ENCODE results near the gene FIBCD1.

FIBCD1 gene

DNA sequence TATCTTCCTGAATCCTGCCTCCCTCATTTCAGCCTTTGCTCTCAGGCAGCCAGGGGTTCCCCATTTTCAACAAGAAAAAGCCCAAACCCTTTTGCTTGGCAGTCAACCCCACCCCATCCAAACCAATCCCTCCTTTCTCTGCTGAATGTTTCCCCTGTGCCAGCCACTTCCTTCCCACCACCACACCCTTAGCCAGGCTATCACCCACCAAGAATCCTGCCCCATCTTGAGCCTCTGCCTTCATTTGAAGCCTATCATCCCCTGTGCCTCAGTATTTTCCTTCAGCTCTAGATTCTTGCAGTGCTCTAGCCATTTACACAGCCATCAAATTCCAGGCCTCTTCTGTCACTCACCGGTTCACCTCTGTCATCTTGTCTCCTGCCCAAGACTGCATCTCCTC lies 15.3 kb upstream of the FIBCD1 start:
- no peak for DNase-seq

DNA sequence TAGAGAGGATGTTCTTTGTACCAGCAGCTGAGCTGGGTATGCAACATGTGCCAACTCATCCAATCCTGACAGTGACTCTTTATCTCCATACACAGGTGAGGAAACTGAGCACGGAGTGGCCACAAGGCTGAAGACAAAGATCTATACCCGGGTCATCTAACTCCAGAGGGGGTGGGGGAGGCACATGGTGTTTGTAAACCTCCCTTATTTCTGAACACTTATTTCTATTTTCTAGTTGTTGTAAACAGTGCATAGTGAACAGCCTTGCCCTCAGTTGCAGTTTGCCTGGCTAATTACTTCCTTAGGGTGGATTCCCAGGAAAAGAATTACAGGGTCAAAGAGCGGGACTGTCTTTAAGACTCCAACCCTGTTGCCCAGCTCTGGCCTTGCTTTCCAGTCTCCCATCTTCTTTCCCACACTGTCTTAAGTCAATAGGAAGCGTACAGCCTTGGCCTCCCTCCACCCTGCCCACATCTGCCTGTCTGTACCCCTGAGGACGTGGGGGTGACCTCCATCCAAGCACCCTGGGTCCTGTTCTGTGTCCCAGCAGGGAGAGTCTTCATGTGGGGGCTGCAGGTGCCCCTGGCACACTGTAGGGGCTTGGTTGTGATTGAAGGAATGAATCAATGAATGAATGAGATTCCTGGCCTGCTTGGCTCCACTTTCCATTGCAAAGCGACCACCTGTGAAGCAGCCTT lies 13.2 kb upstream of the FIBCD1 start:
- no peak for DNase-seq

DNA sequence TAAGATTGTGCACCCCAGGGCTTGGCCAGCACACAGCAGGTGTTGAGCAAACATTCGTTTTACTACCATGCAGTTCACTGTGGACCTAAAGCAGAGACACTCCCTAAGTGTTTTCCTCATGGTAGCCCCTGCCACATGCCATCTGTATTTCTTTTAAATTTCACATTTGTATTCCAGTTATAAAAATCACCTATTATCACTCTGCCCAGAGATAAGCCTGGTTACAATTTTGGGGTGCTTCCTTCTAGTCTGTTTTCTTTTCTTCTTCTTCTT lies 10.9 kb upstream of the FIBCD1 start:
- DNase-seq = no peak

DNA sequence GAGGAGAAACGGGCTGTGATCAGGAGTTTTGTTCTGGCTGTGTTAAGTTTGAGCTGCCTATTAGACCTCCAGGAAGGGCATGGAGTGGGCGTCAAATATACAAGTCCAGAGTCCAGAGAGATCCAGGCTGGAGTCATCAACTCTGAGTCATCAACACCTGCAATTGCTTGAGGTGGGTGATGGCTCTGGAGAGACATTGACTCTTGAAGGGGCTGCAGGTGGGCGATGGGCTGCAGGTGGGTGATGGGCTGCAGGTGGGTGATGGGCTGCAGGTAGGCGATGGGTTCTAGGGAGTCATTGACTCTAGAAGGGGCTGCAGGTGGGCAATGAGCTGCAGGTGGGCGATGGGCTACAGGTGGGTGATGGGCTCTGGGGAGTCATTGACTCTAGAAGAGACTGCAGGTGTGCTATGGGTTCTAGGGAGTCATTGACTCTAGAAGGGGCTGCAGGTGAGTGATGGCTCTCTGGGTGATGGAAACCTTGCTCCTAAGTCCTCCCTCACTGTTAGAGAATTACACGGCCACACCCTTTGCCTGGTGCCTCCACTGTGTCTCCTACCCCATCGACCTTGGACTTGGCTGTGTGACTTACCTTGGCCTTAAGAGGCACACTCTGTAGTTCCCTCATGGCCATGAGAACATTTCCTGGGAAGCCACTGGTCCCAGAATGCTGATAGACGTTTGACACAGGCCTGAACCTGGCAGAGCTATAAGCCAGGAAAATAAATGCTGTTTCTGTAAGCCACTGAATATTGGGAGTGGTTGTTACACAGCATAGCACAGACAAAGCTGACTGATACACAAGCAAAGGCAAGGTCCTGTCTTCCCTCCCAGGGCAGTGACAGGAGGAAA lies 10.4 kb upstream of the FIBCD1 start:
- no peak for DNase-seq

DNA sequence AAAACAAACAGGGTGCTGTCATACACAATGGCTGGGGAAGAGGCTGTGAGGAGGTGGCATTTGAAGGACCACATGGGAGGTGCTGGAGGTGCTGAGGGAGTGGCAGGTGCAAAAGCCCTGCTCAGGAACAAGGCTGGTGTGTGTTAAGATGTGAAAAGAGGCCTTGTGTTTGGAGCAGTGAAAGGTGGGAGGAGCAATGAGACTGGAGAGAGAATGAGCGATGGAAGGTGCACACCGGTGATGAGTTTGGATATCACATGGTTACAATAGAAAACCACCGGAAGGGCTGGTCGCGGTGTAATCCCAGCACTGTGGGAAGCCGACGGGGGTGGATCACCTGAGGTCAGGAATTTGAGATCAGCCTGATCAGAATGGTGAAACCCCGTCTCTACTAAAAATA lies 9.2 kb upstream of the FIBCD1 start:
- DNase-seq = no peak

DNA sequence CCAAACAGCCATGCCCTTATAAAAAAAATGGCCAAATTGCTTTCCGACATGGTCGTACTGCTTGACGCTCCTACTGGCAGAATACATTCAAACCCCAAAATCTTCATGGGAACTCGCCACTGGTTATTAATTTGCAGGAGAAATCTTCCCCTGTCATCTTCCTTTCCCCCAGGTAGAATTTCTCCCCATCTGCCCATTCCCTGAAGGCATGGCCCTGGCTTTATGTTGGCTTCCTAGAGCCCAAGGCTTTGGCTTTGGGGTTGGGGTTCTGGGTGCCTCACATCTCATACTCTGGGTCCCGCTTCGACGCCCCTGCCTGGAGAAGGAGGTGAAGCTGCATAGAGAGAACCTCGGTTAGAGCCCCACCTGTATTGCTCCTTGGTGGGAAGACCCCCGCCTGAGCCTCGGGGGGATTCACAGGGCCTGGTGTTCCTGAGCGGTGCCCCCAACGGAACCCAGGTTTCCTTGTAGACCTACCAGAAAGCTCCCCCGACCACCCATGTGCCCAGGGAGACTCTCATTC lies 8.6 kb upstream of the FIBCD1 start:
- DNase-seq = no peak

DNA sequence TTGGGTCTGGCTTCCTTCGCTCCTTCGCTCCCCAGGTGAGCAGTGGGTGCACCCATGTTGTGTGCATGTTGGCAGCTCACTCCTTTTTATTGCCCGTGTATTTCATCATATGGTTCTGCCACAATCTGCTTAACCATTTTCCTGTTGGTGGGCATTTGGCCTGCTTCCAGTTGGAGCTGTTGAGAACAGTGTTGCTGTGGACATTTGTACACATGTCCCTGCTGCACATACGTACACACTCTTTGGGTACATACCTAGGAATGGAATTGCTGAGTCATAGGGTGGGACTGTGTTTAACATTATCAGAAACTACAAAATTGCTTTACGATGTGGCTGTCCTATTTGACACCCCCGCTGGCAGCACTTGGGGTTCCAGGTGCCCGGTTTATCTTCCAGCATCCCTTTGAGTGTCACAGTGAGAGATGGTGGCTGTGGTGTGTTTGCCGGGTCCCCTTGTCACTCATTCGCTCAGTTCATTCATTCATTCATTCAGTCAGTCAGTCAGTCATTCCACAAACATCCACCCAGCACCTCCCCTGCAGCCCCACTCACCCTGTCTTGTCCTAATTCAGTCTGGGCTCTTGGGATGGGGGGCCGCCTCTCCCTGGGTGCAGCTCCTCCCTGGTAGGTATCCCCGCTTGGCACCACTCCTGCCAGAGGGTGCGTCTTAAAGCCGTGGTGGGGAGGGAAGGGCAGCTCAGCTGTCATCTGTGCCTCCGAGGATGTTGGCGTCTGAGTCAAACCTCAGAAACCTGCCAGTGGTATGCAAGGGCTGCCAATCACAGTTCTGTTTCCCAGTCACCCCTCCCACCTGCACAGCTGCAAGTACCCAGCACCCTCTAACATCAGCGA lies 7.9 kb upstream of the FIBCD1 start:
- no peak for DNase-seq

DNA sequence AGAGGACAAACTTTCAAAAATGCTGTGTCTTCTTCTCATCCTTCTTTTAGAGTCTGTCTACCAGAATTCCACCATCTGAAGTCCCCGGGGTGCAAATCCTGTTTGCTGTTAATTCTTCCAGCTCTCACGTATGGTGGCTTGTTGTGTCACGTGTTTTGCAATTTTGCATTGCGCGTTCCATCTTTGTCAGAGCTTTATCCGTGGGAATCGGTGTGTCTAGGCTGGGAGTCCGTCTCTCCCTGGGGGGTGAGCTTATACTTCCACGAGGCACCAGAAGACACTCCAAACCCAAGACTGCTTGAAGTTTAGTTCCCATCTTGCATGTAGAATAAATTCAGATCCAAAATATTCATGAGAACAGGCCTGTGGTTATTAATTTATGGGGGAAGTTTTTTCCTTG lies 6.1 kb upstream of the FIBCD1 start:
- no peak for DNase-seq

DNA sequence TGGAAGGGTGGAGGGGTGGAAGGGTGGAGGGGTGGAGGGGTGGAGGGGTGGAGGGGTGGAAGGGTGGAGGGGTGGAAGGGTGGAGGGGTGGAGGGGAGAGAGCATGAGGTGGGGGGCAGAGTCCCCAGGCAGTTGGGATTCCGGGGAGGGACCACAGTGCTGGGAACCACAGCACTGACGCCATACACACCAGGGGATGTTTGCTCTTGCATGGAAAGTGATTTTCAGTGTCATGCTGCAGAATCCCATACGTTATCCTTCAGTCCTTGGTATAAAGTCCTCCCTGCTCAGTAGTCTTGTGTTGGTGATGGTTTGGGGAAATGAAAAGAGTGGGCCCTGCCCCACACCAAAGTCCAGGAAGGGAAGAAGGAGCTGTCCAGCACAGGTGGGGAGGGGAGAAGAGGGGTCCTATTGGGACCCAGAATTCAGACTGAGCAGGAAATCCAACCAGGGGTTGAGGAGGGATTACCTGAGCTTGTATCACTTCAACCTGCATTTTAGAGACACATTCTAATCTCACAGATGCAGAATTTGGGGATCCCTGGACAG lies 5.5 kb upstream of the FIBCD1 start:
- no peak for DNase-seq

DNA sequence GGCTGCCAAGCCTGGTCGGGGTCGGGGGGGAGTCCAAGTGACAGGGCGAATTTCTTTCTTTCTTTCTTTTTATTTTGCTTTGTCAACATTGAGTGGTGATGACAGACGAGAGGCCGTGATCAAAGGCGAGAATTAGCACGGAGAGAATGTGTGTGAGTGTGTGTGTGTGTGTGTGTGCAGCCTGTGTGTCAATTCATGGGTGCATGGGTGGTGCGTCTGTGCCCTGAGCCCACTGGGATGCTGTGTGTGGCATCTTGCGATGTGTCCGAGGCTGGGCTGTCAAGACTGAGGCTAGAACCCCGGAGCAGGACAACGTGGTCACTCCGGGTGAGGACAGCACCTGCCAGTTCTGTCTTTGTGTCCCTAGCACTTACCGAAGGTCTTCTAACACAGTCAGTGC lies 4.7 kb upstream of the FIBCD1 start:
- DNase-seq = no peak

DNA sequence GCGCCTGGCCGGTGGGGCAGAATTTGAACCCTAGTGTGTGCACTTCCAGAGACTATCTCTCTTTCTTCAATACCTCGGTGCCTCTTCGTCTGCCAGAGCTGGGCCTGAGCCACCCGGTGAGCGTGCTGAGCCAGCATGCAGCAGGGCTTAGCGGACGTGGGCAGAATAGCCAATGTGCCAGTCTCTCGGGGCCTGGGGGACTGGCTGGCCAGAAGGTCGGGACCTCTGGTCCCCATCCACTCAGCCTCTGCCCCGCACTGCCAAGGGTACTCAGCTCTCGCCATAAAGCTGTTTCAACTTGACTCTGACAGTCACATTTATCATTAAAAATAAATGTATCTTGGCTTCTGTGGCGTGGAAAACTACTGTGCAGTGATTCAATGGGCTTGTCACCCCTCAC lies 4.2 kb upstream of the FIBCD1 start:
- no peak for DNase-seq

DNA sequence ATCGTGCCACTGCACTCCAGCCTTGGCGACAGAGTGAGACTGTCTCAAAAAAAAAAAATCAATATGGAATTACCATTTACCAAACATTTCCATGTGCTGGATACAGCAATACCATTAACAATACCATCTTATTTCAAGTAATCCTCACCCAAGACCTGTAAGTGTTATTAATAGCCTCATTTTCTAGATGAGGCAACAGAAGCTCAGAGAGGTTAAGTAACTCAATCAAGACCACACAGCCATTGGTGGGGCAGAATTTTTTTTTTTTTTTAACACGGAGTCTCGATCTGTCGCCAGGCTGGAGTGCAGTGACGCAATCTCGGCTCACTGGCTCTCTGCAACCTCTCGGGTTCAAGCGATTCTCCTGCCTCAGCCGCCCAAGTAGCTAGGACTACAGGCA lies 3.6 kb upstream of the FIBCD1 start:
- no peak for DNase-seq

DNA sequence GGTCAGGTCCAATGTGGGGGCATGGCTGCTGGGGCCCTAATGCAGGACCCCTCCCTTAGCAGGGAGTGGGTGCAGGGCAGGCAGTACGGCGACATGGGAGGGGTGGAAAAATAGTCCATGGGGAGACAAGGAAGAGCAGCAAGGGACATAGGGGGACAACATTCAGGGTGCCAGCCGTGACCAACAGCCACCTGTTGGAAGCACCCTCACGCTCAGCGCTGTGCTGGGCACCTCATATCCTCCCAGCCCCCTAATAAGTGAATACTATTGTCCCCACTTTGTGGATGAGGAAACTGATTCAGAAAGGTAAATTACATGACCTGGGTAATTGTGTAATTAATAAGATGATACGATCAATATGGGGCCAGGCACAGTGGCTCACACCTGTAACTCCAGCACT lies 3.0 kb upstream of the FIBCD1 start:
- no peak for DNase-seq

DNA sequence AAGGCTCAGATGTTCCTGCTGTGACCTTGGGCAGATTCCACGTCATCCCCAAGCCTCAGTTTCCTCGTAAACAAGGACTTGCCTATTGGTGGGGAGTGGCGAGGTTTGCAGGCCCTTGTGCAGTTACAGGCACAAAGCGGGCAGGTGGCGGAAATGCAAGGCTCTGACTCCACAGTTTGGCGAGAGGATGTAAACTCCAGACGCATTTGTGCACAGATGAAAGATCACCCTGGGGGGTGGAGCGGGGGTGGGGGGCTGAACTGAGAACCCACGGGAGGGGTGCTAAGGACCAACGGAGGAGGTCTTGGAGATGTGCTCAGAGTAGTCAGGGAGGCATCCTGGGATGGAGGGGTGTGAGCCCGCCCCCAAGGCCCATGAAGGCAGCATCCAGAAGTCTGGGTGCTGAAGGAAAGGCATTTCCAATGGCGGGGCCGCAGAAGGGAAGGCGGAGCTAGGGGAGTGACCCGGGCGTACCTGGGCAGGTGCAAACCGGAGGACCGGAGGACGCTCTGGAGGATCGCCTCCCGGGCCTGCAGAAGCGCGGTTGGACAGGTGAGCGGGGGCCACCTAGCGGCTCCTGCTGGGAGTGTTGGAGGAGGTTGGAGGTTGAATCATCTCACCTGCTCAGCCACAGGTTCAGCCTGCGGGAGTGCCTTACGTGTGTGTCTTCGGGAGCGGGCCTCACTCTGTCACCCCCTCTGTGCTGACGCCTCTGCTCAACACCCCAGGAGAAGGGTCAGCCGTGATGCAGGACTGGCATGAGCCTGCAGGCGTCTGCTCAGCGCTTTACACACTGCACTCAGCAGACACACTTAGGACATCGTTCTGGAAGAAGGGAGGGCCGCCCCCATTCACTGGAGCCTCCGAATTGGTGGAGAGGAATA lies 1.9 kb upstream of the FIBCD1 start:
- no peak for DNase-seq

DNA sequence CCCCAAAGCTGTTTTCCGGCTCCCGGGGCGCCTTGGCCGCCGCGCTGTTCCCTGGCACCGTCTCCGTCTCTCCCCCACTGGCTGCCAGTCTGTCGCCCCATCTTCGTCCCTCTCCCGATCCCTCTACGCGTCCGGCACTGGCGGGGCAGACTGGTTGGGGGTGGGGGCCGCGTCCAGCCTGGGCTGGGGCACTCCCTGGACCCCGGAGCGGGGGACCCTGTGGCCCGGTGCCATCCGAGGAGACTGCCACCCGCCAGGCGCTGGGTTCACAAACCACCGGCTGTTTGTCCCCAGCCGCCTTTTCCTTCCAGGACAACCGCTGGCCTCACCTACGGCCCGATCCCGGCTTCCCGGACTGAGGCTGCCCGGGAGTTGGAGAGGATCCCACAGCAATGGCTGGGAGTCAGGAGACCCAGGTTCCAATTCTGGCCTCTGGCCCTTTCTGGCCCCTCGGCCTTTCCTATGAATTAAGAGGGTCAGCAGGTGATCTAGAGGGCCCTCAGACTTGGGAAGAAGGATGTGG lies 1.0 kb upstream of the FIBCD1 start:
- DNase-seq = no peak

DNA sequence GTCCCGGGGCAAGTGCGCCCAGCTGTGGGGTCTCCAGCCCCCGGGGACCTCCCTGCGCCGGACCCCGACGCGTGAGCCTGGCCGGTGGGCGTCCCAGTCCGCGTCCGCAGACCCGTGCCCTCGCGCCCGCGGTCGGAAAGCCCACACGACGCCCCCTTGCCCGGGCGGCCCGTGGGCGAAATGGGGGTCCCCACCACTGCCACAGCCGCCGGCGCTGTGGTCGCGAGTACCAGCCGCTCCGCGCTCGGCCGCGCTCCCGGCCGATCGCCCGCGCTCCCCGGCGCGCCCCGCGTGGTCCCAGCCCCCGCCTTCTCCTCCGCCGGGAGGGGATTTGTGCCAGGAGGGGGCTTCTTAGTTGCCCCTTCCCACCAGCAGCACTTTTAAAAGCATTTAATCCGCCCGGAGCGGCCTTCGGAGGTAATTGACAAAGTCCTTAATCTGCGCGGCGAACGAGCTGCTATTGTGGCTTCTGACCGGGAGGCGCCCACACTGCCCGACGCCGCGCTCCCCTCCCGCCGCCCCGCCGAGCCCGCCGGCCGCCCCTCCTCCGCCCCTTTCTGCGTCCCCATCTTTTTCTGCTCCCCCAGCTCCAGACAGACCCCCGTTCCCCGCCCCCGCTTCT lies 469 bp upstream of the FIBCD1 start:
- no peak for DNase-seq

DNA sequence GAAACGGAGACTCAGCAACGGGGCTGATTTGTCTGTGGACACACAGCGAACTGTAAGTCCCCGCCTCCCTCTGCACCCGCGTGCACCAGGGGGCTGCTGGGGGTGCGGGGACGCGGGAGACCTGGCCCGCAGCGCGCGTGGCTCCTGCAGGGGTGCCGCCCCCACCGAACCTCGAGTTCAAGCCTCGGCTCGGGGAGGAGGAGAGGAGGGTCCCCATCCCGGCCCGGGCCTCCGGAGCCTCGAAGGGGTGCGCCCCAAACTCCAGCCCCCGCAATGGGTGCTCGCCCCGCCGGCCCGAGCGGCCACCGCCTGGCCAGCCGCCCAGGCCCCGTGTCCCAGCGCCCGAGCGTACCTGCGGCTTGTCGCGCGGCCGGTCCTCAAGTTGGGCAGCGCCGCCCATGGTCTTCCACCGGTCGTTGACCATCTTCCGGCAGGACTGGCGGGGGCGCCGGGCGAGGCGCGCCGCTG lies 829 bp downstream of the FIBCD1 start:
- no peak for DNase-seq

DNA sequence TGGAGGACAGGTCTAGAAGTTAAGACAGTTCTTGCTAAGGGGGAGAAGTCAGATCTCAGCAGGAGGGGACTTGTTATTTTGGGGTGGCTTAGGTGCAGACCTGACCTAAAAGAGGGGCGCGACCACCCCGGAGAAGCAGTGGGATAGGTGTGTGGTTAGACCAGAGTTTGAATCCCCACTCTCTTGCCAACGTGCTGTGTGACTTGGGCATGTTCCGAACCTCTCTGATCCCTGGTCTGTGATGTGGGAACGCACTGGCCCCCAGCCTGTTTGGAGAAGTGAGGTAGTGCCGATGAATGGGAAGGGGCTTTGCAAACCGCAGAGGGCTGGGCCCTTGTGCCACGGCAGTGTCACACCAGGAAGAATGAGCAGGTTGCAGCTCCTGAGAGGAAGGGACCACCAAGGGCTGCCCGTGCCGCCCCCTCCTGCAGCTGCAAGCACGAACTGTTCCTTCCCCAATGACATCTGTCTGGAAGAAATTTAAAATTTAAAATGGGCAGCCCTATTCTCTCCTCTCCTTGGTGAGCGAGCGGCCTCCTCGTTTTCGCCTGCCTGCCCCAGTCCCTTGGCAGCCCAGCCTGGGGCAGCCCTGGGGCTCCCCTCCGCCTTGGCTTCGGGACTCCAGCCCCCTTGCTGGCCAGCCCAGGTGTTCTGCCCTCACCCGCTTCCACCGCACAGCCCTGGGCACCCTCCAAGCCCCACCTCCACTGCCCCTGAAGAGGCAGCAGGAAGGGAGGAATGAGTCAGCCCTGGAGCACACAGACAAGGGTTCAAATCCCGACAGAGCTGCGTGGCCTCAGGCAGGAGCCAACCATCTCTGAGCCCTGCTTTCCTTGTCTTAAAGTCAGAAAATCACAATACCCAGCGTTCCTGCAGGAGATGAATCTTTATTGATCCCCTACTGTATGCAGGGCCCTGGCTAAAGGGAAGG lies 1.6 kb downstream of the FIBCD1 start:
- DNase-seq = no peak

DNA sequence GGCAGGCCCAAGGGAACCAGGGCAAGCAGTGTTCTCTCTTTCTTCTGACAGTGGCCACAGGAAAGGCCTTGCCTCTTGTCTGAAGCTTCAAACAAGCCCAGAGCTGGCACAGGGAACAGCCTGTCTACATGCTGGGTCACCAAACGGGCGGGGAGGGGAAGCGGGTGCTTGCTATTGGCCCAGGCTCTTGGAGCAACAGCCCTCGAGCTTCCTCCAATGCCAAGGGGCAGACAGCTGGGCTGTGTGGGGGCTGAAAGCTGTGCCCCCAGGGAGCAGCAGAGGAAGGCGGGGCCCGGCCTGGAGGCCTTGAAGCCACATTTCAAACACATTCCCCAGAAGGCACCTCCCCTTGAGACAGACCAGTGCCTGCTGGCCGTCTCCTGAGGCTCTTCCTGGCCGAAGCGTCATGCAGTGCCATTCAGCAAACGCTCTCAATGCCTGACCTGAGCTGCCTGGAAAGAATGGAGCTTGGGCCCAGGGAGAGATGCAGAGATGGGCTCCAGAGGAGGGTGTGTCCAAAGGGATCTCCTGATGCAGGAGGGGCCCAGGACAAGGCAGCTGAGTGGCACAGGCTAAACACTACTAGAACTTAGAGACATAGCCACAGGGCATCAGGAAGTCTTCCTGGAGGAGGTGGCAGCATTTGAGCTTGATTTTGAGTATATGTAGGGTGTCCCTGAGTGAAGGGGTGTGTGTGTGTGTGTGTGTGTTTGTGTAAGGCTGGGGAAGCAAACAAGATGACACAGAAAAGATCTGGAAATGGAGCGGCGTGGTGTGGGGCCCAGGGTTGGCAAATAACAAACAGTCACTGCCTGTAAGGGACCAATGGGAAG lies 2.5 kb downstream of the FIBCD1 start:
- DNase-seq = peak; percentile 79
